H1 (cell line): ENCODE measurements around the gene SYT14. TPM values are rescaled to one million over a fixed set of nuclear protein-coding genes. Genes with fewer than 3 reads are reported as not detected.
A peak's percentile ranks its signal among the peaks of the same experiment; 100 is the strongest.

Experiments
- CTCF ChIA-PET: fragments of 300-600 bp; sonication (Branson Sonifier 250); formaldehyde crosslinking; loops from one replicate; lab custom pipeline; 2021; ENCODE audit not compliant: partially characterized antibody; lab: Charles Lee
- POLR2A ChIA-PET: fragments of 300-600 bp; sonication (Branson Sonifier 250); formaldehyde crosslinking; loops from one replicate; lab custom pipeline; 2021; ENCODE audit warnings: inconsistent platforms; ENCODE audit not compliant: partially characterized antibody; lab: Charles Lee
- DNase-seq, 2 experiments: peaks; one replicate each; pipeline versions ENCODE4 v3.0.0 to v3.0.0-alpha.2; 2010 to 2022; ENCODE audit warnings: low spot score in 2 of 2, low read depth in 1 of 2, mixed read lengths in 1 of 2
- FAIRE-seq: peaks from 2 replicates; lab custom pipeline; 2011; peaks lifted over from hg19 to GRCh38; lab: Jason Lieb, UNC
- H2AFZ ChIP-seq: 2 replicates; pipeline ENCODE4 v1.8.1; 2012; ENCODE audit warnings: low read length, inconsistent platforms
- H2AK5ac ChIP-seq: 2 replicates; pipeline ENCODE4 v1.6.1; 2013; ENCODE audit warnings: low read depth, low read length
- H2BK120ac ChIP-seq: replicated peaks from 2 replicates; pipeline ENCODE3; 2013; ENCODE audit warnings: low read depth, low read length, inconsistent platforms
- H2BK12ac ChIP-seq: 2 replicates; pipeline ENCODE4 v1.6.1; 2013; ENCODE audit warnings: low read depth, low read length
- H2BK15ac ChIP-seq: 2 replicates; pipeline ENCODE4 v1.6.1; 2013; ENCODE audit warnings: low read length
- H2BK20ac ChIP-seq: 2 replicates; pipeline ENCODE4 v1.6.1; 2013; ENCODE audit warnings: low read length
- H2BK5ac ChIP-seq: 2 replicates; pipeline ENCODE4 v1.6.1; 2013; ENCODE audit warnings: low read depth, low read length
- H3K14ac ChIP-seq: 2 replicates; pipeline ENCODE4 v1.6.1; 2013; ENCODE audit warnings: inconsistent platforms; ENCODE audit not compliant: insufficient read length
- H3K18ac ChIP-seq: 2 replicates; pipeline ENCODE4 v1.6.1; 2013; ENCODE audit warnings: low read length; ENCODE audit errors: extremely low read depth
- H3K23ac ChIP-seq: 2 replicates; pipeline ENCODE4 v1.6.1; 2013; ENCODE audit warnings: inconsistent platforms; ENCODE audit not compliant: insufficient read length
- H3K23me2 ChIP-seq: 2 replicates; pipeline ENCODE4 v1.6.1; 2013; ENCODE audit warnings: low read depth, low read length
- H3K27ac ChIP-seq: 2 replicates; pipeline ENCODE4 v1.6.1; 2011; ENCODE audit warnings: low read depth, low read length, inconsistent platforms
- H3K27me3 ChIP-seq, 4 experiments: replicated peaks in 1 of 4; 1 replicate in 1 of 4; 2 replicates in 3 of 4; pipeline versions ENCODE4 v1.6.1 to v1.8.1; 2011 to 2013; ENCODE audit warnings: low read length in 3 of 4, mild to moderate bottlenecking in 3 of 4, inconsistent platforms in 2 of 4, mixed read lengths in 2 of 4, moderate library complexity in 1 of 4; ENCODE audit not compliant: control insufficient read depth in 3 of 4, insufficient read depth in 3 of 4; ENCODE audit errors: extremely low read depth in 1 of 4
- H3K36me3 ChIP-seq, 4 experiments: 2 replicates each; pipeline versions ENCODE4 v1.6.1 to v1.8.1; 2011 to 2013; ENCODE audit warnings: mild to moderate bottlenecking in 4 of 4, low read length in 3 of 4, moderate library complexity in 2 of 4, control low read depth in 1 of 4, inconsistent platforms in 1 of 4; ENCODE audit not compliant: insufficient read depth in 4 of 4, control insufficient read depth in 2 of 4
- H3K4ac ChIP-seq: replicated peaks from 2 replicates; pipeline ENCODE3; 2013; ENCODE audit warnings: low read length, low read depth, mixed read lengths, inconsistent platforms; ENCODE audit not compliant: insufficient read length
- H3K4me1 ChIP-seq, 4 experiments: replicated peaks in 1 of 4; 1 replicate in 1 of 4; 2 replicates in 3 of 4; pipeline versions ENCODE4 v1.6.1 to v1.8.1; 2011 to 2013; ENCODE audit warnings: low read length in 3 of 4, inconsistent platforms in 2 of 4, mixed read lengths in 1 of 4; ENCODE audit not compliant: insufficient read depth in 4 of 4, control insufficient read depth in 3 of 4
- H3K4me2 ChIP-seq, 2 experiments: 2 replicates each; pipeline versions ENCODE4 v1.6.1 to v1.8.1; 2011 to 2013; ENCODE audit warnings: low read depth in 2 of 2, low read length in 2 of 2, control low read depth in 1 of 2, inconsistent platforms in 1 of 2, mild to moderate bottlenecking in 1 of 2; ENCODE audit not compliant: insufficient read depth in 1 of 2
- H3K4me3 ChIP-seq, 4 experiments: fragments of 200-600, 300-600 bp in 1 of 4; sonication (generic), shearing (Covaris generic), sonication (Bioruptor Twin) in 1 of 4; 2 replicates each; pipeline versions ENCODE4 v1.5.1 to v1.8.1; 2011 to 2016; ENCODE audit warnings: low read length in 4 of 4, low read depth in 3 of 4, control low read depth in 2 of 4, inconsistent platforms in 2 of 4, mild to moderate bottlenecking in 2 of 4, mixed read lengths in 1 of 4, moderate library complexity in 1 of 4; ENCODE audit not compliant: insufficient read depth in 2 of 4; ENCODE audit errors: extremely low read depth in 1 of 4
- H3K56ac ChIP-seq: replicated peaks from 2 replicates; pipeline ENCODE3; 2013; ENCODE audit warnings: low read depth, mild to moderate bottlenecking, mixed read lengths, low read length, inconsistent platforms; ENCODE audit not compliant: insufficient read length
- H3K79me1 ChIP-seq: 2 replicates; pipeline ENCODE4 v1.6.1; 2013; ENCODE audit warnings: low read depth, low read length, control low read depth
- H3K79me2 ChIP-seq, 2 experiments: 2 replicates each; pipeline versions ENCODE4 v1.6.1 to v1.8.1; 2012 to 2013; ENCODE audit warnings: low read length in 2 of 2, mild to moderate bottlenecking in 2 of 2, inconsistent platforms in 1 of 2; ENCODE audit not compliant: insufficient read depth in 2 of 2, control insufficient read depth in 1 of 2
- H3K9ac ChIP-seq, 4 experiments: replicated peaks in 1 of 4; 1 replicate in 1 of 4; 2 replicates in 3 of 4; pipeline versions ENCODE4 v1.6.1 to v1.8.1; 2011 to 2013; ENCODE audit warnings: low read depth in 3 of 4, low read length in 3 of 4, control low read depth in 2 of 4, mild to moderate bottlenecking in 2 of 4, moderate library complexity in 2 of 4, inconsistent platforms in 1 of 4; ENCODE audit errors: extremely low read depth in 1 of 4
- H3K9me3 ChIP-seq, 2 experiments: 2 replicates each; pipeline versions ENCODE4 v1.6.1 to v1.8.1; 2012 to 2013; ENCODE audit warnings: mild to moderate bottlenecking in 2 of 2, moderate library complexity in 2 of 2, control low read depth in 1 of 2, inconsistent platforms in 1 of 2, low read depth in 1 of 2, low read length in 1 of 2, mixed read lengths in 1 of 2; ENCODE audit not compliant: insufficient read depth in 2 of 2
- H4K20me1 ChIP-seq, 2 experiments: replicated peaks in 1 of 2; 2 replicates each; pipeline versions ENCODE3 to v1.8.1; 2011 to 2013; ENCODE audit warnings: inconsistent platforms in 2 of 2, low read length in 2 of 2, mild to moderate bottlenecking in 1 of 2; ENCODE audit not compliant: insufficient read depth in 2 of 2, control insufficient read depth in 1 of 2
- H4K5ac ChIP-seq: 2 replicates; pipeline ENCODE4 v1.6.1; 2013; ENCODE audit warnings: low read length, low read depth, mixed read lengths, inconsistent platforms; ENCODE audit not compliant: insufficient read length
- H4K8ac ChIP-seq: 2 replicates; pipeline ENCODE4 v1.8.0; 2013; ENCODE audit warnings: mild to moderate bottlenecking, moderate library complexity, low read length, inconsistent platforms; ENCODE audit not compliant: insufficient read depth; ENCODE audit errors: extremely low read depth
- H4K91ac ChIP-seq: replicated peaks from 2 replicates; pipeline ENCODE3; 2013; ENCODE audit warnings: low read length, mixed read lengths, inconsistent platforms; ENCODE audit not compliant: insufficient read length
- CHD2 ChIP-seq: IDR thresholded peaks from 2 replicates; pipeline ENCODE4 v1.6.1; 2012; ENCODE audit warnings: low read length, improper control_type of control experiment
- EZH2 ChIP-seq: fragments of 200-600 bp; sonication (generic); IDR thresholded peaks from 2 replicates; pipeline ENCODE4 v1.7.1; 2012; ENCODE audit warnings: low read depth, mild to moderate bottlenecking, moderate library complexity, low read length, inconsistent platforms; ENCODE audit not compliant: severe bottlenecking
- HDAC6 ChIP-seq: IDR thresholded peaks from one replicate; pipeline ENCODE4 v1.7.1; 2012; ENCODE audit warnings: low read depth, mild to moderate bottlenecking, inconsistent platforms, low read length, moderate library complexity
- JUND ChIP-seq: IDR thresholded peaks from 2 replicates; pipeline ENCODE4 v1.6.1; 2011; ENCODE audit warnings: mild to moderate bottlenecking, improper control_type of control experiment, low read length
- KDM4A ChIP-seq: IDR thresholded peaks from one replicate; pipeline ENCODE4 v1.7.1; 2012; ENCODE audit warnings: low read depth, mild to moderate bottlenecking, moderate library complexity, low read length, inconsistent platforms; ENCODE audit not compliant: severe bottlenecking
- PHF8 ChIP-seq: fragments of 200-600 bp; sonication (generic); conservative IDR thresholded peaks from 2 replicates; pipeline ENCODE4 v1.7.1; 2012; ENCODE audit warnings: low read depth, mild to moderate bottlenecking, inconsistent platforms, low read length, moderate library complexity
- POLR2A ChIP-seq, 2 experiments: IDR thresholded peaks; 1 replicate in 1 of 2; 2 replicates in 1 of 2; pipeline ENCODE4 v1.6.1; 2011; ENCODE audit warnings: low read depth in 2 of 2, low read length in 2 of 2, mild to moderate bottlenecking in 2 of 2; ENCODE audit errors: control extremely low read depth in 1 of 2
- RBBP5 ChIP-seq: IDR thresholded peaks from 2 replicates; pipeline ENCODE4 v1.7.1; 2012; ENCODE audit warnings: low read depth, mild to moderate bottlenecking, inconsistent platforms, low read length, moderate library complexity, borderline replicate concordance
- SIRT6 ChIP-seq: IDR thresholded peaks from one replicate; pipeline ENCODE4 v1.7.1; 2012; ENCODE audit warnings: low read length, inconsistent platforms
- SIX5 ChIP-seq: IDR thresholded peaks from 2 replicates; pipeline ENCODE4 v1.6.1; 2011; ENCODE audit warnings: mild to moderate bottlenecking, low read depth, low read length
- SP2 ChIP-seq: IDR thresholded peaks from 2 replicates; pipeline ENCODE4 v1.6.1; 2012; ENCODE audit warnings: mild to moderate bottlenecking, low read length, inconsistent platforms
- SRF ChIP-seq: IDR thresholded peaks from 2 replicates; pipeline ENCODE4 v1.6.1; 2011; ENCODE audit warnings: mild to moderate bottlenecking, low read depth, low read length, moderate library complexity
- SUZ12 ChIP-seq: fragments of 200-600 bp; sonication (generic); IDR thresholded peaks from 2 replicates; pipeline ENCODE4 v1.6.1; 2012; ENCODE audit warnings: mild to moderate bottlenecking, inconsistent platforms, low read length, moderate library complexity, mixed read lengths
- polyA plus RNA-seq, 7 experiments: library from polyadenylated mRNA; depleted of rRNA in 3 of 7; stranded (reverse) in 5 of 7; unstranded in 2 of 7; fragments of >200 nt in 5 of 7; fragments of 200-250 nt in 2 of 7; gene quantifications; 1 replicate in 5 of 7; 2 replicates in 1 of 7; 4 replicates in 1 of 7; pipeline versions ENCODE4 v1.2.1 to v1.2.3, GENCODE V29; 2011 to 2013; ENCODE audit warnings: missing spikeins in 2 of 7, mixed read lengths in 2 of 7
- total RNA-seq: library from RNA; stranded (reverse); fragmentation: NEBNext Ultra II Directional; extraction: Animal tissue kit (Norgen Biotek cat#: 25700); gene quantifications from 2 replicates; pipeline ENCODE4 v1.2.1, GENCODE V29; 2021
- TF ChIP-seq, protein P1 (sequence below): IDR thresholded peaks from 2 replicates; pipeline ENCODE4 v1.6.1; 2012; ENCODE audit warnings: low read length, inconsistent platforms

The SYT14 gene
- total and polyA plus RNA-seq, 2 of the 8 experiments (the other 6 are each of a cell fraction or from before 2014, with no cell fraction given), result 2.3 to 18.4 TPM

DNA sequence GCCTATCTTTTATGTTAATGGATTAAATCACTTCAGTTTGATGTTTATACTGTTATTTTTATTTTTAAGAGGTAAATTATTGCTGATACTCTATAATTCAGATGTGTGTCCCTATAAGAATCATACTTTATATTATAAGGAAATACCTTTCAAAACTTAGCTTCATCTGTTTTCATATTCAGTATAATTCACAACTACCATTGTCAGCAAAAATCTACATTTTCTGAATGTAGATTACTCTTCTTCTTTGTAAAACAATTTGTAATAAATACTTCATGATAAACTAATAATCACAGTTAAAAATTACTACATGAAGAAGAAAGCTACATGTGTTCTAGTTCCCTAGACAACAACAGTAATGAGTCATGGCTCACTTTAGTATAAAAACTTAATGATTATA lies 179.2 kb downstream of the SYT14 start:
- no peaks in the 10 kb centered on the region for H3K79me1 ChIP-seq
- H4K20me1 ChIP-seq, result no peaks in the 10 kb centered on the region
- no peak overlapping the region for H3K56ac ChIP-seq
- no peaks in the 10 kb centered on the region for H3K27me3 ChIP-seq
- no peak overlapping the region for H2BK20ac ChIP-seq
- H3K4ac ChIP-seq, result no peak overlapping the region
- no peak overlapping the region for H4K8ac ChIP-seq
- ChIA-PET POLR2A (interaction anchor here (1.3 kb wide), 1 partner anchor 257 kb away, joined by 4 read pairs; no protein-coding TSS in a partner anchor), CTCF (interaction anchor here (1.2 kb wide), 1 partner anchor 10 kb away, joined by 4 read pairs; no protein-coding TSS in a partner anchor)
- no peak overlapping the region for H2AFZ ChIP-seq
- H4K5ac ChIP-seq, result peak overlapping the region; percentile 60
- no peaks in the 10 kb centered on the region; a peak in 1 of 8 replicates for H3K36me3 ChIP-seq
- no peak overlapping the region for H3K4me2 ChIP-seq
- H2BK120ac ChIP-seq, result no peak overlapping the region
- peaks cover 0 to 5% of the 10 kb centered on the region in 2 experiments; a peak in 3 of 4 replicates for H3K9me3 ChIP-seq
- TF ChIP-seq CHD2, result no peak
- TF ChIP-seq EZH2, result no peak
- no peak for TF ChIP-seq POLR2A (IDR thresholded peaks at IDR 0.05; ENCODE audit: control extremely low read depth in 1 of 2, low read depth in 2 of 2, low read length in 2 of 2)
- TF ChIP-seq KDM4A, result no peak
- TF ChIP-seq SRF, result no peak
- no peak for TF ChIP-seq SP2
- TF ChIP-seq RBBP5, result no peak
- TF ChIP-seq SUZ12, result no peak
- TF ChIP-seq PHF8, result no peak
- TF ChIP-seq HDAC6, result no peak
- TF ChIP-seq SIRT6, result no peak
- TF ChIP-seq SIX5, result no peak
- TF ChIP-seq, protein P1, sequence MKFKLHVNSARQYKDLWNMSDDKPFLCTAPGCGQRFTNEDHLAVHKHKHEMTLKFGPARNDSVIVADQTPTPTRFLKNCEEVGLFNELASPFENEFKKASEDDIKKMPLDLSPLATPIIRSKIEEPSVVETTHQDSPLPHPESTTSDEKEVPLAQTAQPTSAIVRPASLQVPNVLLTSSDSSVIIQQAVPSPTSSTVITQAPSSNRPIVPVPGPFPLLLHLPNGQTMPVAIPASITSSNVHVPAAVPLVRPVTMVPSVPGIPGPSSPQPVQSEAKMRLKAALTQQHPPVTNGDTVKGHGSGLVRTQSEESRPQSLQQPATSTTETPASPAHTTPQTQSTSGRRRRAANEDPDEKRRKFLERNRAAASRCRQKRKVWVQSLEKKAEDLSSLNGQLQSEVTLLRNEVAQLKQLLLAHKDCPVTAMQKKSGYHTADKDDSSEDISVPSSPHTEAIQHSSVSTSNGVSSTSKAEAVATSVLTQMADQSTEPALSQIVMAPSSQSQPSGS, result no peak
- no peak for TF ChIP-seq JUND
- no peak overlapping the region for H3K27ac ChIP-seq
- H3K4me3 ChIP-seq, result 0 out of 8 replicates have a peak overlapping the region, but pooled peaks of 1 of the 4 experiments have one; percentile 4
- H3K23me2 ChIP-seq, result no peaks in the 10 kb centered on the region
- H3K23ac ChIP-seq, result no peak overlapping the region
- H2AK5ac ChIP-seq, result no peak overlapping the region
- no peak overlapping the region for H2BK5ac ChIP-seq
- H4K91ac ChIP-seq, result no peak overlapping the region
- H3K14ac ChIP-seq, result no peak overlapping the region
- H3K4me1 ChIP-seq, result peaks cover 0 to 9% (median 0%) of the 10 kb centered on the region in 4 experiments; a peak in 1 of 7 replicates
- no peak for FAIRE-seq
- H2BK12ac ChIP-seq, result no peak overlapping the region
- DNase-seq, result no peak
- no peak overlapping the region; the same call in 1 of the 2 replicates for H3K18ac ChIP-seq
- no peaks in the 10 kb centered on the region for H3K79me2 ChIP-seq
- H3K9ac ChIP-seq, result no peak overlapping the region
- no peak overlapping the region for H2BK15ac ChIP-seq
